ENCODE results near the gene AP4E1.
"Not testable (repeated sequence)": the region's sequence is repeated elsewhere in the genome, so short reads cannot be mapped to it uniquely, and the experiment has no call there.

AP4E1 gene

DNA sequence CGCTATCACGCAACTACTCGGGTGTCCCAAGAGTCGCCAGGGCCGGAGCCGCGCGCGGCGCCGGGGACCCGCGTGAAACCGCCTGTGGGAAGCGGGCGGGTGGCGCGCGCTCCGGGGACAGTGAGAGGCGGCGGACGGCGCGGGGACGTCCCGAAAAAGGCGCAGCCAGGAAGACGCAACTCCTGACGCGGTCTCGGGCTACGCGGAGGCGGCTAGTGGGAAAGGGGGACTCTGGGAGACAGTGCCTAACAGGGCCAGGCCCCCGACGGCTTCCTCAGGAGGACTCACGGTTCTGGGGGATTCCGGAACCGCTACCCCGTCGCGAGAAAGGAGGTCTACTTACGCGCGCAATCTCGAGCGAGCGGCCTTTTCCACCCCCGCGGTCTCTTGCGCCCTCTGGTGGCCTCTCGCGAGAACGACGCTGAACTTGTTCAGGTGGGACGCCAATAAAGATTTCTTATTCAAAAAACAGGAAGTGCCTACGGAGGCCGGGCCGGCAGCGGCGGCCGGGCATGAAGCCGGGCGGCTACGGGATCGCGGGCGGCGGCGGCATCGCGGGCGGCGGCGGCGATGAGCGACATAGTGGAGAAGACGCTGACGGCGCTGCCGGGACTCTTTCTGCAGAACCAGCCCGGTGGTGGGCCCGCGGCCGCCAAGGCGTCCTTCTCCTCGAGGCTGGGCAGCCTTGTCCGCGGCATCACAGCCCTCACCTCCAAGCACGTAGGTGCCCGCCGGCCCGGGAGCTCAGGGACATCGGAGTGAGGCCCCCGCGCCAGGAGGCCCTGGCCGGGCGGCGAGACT is at the start of gene AP4E1:
Gene AP4E1, plus strand, starts transcription at position 475 of the 801 bp plus-strand sequence. Its CDS starts 96 bp downstream, at position 571.
- peak; percentile 90 for DNase-seq (ENCODE audit: low read depth)

DNA sequence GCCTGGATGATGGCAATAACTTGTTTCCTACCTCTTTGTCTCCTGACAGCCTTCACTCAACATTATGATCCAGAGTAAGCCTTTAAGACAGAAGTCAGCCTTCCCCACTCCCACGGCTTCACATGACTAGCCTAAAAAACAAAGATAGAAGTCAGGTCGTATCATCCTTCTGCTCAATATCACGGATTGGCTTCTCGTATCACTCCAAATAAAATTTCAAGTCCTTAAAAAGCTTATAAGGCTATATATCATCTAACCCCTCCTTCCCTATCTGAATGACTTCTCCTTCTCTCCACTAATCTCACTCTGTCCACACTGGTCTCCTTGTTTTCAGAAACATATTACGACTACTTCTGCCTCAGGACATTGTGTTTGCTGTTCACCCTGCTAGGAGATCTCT is 47.7 kb upstream of the AP4E1 start:
- DNase-seq (ENCODE audit: low read depth), result no peak

DNA sequence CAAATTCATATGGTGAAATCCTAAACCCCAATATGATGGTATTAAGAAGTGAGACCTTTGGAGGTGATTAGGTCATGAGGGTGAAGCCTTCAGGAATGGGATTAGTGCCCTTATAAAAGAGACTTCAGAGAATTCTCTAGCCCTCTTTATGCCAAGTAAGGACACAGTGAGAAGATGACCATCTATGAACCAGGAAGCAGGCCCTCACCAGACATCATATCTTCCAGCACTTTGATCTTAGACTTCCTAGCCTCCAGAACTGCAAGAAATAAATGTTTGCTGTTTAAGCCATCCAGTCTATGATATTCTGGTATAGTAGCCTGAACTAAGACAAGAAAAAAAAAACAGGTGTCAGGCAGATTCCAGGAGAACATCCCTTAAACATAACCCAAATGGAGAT is 45.9 kb upstream of the AP4E1 start:
- DNase-seq (ENCODE audit: low read depth), result no peak

DNA sequence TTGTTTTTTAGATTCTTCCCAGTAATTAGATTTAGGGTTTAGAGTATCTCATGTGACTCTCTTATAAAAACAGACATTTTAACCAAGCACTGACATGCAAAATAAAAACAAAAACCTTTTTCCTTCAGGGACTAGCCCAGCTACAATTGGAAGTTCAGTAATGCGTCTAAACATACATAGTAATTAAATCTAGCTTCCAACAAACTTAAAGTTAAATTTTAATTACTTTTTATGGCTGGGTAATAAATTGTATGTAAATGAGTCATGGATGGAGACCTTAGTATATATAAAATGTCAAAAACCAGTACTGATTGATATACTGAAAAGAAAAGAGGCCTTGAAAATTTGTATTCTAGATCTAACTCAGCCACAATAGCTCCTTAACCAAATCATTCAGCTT is 43.6 kb upstream of the AP4E1 start:
- no peak for DNase-seq (ENCODE audit: low read depth)

DNA sequence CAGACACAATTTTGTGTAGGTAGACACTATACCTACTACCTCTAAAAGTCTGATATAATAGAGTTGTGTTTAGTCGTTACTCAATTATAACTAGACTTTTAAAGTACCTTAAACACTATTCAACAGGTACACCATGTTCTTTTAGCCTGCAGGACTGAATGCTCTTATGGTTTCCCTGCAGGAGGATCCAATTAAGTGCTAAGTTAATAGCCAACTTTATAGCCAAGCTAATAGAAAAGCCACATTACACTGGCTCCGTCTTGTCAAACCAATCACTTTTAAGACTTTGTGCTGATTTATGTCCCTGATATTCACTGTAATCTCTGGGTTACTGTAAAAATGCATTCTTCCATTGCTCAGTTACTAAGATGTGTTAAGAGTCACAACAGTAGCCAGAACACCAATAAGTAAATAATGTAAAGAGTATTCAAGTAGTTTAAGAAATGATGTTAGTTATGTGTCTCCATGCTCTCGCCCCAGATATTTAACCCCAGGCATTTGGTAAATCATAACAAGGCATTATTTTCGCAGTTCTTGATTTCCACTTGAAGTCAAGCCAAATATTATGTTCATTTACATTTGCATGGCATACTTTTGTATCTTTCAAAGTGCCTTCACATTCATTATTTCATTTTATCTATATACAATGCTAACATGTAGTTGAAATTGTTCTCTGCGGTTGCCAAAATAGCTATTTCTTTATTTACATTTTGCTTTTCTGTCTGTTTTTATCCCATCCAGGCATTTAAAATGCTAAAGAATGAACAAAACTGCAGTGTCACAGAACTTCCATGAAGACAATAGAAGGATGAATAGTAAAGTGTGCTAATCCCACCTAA is 42.7 kb upstream of the AP4E1 start:
- DNase-seq (ENCODE audit: low read depth), result no peak

DNA sequence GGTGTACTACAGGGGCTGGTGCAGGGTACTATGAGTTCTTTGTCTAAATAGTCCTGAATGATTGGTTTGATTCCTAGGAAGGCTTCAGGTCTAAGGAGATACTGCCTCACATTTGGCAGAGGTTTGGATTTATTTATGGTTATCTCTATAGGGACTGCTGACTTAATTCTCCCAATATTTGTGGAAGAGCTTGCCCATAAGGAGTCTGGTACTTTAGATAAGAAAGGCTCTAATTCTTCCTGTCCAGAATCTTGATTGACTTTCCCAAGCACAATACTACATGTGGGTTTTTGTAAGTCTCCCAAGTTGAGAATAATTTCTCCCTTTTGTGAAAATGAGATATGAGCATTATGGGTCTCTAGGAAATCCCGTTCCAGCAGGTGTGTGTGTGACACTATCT is 36.7 kb upstream of the AP4E1 start:
- no peak for DNase-seq (ENCODE audit: low read depth)

DNA sequence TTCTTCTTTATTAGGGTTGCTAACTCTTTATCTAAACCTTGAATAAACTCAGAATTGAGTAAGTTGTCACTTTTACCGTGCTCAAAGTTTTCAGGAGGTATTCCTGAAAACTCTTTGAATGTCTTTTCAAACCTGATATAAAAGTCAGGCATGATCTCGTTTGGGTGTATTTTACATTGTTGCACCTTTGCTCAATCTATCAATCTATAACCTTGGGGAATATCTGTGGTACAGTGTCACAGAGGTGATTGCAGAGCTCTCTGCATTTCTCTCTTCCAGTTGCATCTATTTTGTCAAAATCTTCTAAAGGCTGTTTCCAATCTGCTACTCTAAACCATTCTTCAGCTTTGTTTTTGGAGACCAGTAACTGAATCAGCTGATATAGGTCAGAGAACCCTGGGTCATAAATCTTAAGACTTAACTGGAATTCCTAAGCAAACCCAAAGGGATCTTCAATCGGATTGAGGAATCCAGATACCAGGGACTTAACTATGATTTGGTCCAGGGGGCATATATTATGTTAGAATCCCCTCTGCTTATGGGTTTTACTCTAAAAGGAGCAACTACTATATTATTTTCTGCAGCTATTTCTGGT is 35.6 kb upstream of the AP4E1 start:
- no peak for DNase-seq (ENCODE audit: low read depth)

DNA sequence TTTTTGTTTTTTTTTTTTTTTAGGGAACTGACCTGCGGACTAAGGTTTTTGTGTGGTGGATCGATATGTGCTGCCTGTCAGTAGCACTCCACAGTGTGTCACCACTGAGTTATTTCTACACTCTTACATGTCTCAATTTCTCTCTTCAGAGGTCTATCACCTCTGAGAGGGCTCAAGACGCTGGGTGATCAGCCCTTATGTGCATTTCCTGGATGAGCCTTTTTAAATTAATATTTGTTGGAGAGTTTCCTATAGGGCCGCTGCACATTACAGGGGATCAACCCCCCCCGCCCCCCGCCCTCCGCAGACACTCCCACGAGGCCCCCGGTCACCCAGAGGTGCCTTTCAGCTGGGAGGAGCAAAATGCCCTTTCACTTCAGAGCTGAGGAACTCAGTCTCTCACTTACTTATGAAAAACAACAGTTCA is 34.5 kb upstream of the AP4E1 start:
- DNase-seq (ENCODE audit: low read depth), result no peak

DNA sequence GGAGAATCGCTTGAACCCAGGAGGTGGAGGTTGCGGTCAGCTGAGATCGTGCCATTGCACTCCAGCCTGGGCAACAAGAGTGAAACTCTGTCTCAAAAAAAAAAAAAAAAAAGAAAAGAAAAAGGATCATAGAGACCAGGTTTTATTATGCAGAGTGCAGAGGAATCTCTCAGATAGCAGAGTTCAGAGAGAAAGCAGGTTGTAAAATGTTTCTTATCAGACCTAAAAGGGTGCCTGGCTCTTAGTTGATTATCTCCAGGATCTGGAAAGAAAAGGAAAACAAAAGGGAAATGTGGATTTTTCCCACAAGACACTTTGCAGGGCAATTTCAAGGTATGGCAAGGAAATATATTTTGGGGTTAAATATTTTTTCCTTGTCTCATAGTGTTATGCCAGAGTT is 33.2 kb upstream of the AP4E1 start:
- DNase-seq (ENCODE audit: low read depth), result not testable (repeated sequence)

DNA sequence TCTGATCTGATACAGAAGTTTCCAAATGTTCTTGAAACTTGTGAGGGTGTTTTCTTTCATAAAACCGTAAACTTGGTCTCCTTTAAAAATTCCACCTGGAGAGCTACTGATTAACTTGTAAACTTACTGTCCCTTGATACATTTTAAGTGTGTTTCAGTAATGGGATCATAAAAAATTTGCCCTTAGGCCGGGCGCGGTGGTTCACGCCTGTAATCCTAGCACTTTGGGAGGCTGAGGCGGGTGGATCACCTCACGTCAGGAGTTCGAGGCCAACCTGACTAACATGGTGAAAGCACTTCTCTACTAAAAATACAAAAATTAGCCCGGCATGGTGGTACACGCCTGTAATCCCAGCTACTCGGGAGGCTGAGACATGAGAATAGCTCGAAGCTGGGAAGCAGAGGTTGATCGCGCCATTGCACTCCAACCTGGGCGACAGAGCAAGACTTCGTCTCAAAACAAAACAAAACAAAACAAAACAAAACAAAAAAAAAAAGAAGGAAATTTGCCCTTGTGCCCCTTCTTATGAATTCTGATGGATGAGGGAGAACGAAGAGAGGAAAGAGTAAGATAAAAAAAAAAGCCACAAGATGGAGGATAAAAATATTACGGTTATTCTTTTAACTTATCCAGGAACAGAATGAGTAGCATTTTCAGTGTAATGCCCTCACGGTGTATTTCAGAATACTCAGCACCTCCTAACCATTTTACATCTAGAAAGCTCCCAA is 32.1 kb upstream of the AP4E1 start:
- DNase-seq (ENCODE audit: low read depth), result no peak

DNA sequence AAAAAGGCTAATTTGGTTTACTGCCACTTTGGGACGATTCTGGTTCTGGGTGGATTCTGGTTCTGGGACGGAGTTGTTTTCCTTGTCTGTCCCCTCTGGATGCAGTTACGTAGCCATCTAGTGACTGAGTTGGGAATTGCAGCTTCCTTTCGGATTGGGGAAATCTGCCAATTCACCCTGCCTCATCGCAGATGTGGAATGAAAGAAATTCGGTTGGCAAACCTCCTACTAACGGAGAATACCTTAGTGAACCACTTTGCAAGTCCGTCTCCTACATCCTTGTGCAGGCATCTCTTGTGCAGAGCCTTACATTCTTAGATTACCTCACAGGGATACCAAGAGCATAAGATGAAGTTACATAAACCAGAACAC is 31.5 kb upstream of the AP4E1 start:
- peak; percentile 39 for DNase-seq (ENCODE audit: low read depth)

DNA sequence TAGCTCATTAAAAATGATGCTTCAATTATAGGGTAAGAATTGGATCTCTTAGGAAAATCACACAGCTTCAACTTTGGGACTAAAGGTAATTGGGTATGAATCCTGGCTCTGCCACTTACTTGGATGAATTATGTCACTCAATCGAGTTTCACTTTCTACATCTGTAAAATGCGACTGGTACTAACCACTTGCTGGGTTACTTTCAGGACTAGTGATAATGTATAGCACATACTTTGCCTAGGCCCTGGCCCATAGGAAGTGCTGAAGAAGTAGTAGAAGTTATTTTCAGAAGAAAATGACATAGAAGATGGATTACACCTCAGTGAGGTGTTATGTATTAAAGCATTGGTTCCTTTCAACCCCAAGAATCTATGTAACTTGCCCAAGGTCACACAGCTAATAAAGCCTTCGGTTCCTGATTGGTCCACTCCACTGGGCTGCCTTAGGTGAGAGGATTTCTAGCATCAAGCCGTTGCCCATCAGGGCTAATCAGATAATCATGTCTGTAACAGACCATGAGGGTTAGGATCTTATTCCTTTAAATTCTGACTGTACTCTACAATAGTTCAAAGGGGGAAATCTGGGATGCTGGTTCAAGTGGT is 29.4 kb upstream of the AP4E1 start:
- no peak for DNase-seq (ENCODE audit: low read depth)

DNA sequence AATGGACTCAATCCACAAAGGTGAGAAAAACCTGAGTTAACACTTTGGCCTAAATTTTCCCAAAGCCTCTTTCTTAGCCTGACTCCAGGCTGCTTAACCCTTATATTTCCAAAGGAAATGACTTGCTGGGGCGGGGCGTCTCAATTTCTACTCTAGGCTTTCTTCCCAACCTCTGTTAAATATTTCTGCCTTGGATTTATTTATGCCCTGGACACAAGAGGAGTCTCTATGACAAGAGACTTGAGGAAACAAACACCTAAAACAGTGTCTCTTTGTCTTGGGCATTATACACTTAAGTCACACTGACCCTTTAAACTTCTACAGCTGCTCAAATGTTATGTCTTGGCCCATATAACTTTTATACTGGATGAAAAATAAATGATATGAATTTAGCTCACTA is 28.3 kb upstream of the AP4E1 start:
- no peak for DNase-seq (ENCODE audit: low read depth)

DNA sequence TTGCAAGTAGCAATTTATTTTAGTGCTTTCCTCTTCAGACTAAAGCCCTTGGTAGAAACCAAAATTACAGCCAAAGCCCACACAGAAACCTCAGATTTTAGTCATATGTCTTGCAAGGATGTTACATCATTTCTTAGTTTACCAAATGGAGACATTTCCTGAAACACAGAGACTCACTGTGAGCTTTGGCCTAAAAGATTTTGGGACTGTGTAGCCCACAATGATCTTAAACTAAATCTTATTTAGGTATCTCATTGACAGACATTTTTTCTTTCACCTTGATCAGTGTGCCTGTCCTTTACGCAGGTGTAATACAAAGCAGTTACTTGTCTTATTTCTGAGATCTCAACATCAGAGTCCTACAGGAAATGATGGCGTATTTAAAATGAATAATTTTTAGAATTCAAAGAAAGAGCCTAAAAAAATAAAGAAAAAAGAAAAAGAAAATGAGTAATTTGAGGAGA is 27.8 kb upstream of the AP4E1 start:
- DNase-seq (ENCODE audit: low read depth), result no peak

DNA sequence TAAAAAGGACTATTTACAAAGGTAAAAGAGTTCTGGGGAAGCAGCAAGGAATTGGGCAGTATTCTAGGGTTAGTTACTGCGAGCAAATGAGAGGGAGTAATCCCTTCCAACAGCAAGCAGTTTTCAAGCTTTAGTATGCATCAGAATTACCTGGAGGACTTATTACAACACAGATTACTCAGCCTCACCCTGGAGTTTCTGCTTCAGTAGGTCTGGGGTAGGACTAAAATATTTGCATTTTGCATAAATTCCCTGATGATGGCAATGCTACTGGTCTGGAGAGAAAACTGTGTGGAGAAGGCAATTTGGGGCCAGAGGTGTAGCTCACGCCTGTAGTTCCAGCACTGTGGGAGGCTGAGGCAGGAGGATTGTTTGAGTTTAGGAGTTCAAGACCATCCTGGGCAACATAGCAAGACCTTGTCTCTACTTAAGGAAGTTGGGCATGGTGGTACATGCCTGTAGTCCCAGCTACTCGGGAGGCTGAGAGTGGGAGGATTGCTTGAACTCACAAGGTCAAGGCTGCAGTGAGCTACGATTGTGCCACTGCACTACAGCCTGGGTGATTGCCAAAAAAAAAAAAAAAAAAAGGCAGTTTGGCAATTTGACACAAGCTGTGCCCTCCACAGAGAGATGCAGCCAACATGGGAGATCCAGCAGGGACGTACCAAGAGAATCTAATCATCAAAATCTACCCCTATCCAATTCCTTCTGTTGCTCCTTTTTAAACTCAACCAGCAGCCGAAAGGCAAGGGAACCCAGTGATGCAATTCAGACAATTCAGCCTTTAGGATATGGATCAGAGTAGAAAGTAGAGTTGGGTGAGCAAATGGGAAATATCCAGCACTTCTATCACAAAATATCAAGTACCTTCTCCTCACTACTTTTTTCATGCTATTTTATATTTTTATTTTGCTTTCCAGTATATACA is 27.1 kb upstream of the AP4E1 start:
- no peak for DNase-seq (ENCODE audit: low read depth)

DNA sequence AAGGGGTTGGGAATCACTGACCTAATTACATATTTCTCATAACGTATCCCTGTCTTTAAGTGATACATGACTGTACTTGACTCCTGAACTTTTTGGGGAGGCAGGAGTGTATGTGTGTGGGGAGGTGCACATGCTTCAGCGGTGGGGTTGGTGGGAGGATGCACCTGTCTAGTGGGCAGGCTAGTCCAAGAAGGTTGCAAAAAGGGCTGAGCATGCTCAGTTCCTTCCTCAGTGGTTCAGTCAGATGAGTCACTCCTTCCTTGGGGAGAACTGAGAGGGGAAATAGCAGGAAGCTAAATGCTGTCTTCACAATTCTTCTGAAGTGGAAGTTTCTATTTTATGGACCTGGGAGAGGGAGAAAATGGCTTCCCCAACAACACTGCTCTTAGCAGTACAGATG is 24.6 kb upstream of the AP4E1 start:
- no peak for DNase-seq (ENCODE audit: low read depth)

DNA sequence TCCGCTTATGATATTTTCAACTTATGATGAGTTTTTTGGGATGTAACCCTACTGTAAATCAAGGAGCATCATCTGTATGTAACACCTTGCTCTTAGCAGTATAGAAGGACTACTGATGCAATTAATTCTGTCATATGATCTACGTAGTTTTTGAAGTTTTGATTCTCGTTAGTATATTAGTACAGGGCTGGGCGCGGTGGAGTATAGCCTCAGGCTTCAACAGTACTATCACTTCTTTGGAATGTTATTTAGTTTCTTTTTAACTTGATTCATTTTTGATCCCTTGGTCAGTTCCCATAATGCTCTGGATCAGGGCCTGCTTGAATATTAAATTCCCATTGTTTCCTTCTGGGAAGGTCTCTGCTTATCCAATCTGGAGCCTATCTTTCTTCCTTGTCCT is 23.9 kb upstream of the AP4E1 start:
- DNase-seq (ENCODE audit: low read depth), result no peak

DNA sequence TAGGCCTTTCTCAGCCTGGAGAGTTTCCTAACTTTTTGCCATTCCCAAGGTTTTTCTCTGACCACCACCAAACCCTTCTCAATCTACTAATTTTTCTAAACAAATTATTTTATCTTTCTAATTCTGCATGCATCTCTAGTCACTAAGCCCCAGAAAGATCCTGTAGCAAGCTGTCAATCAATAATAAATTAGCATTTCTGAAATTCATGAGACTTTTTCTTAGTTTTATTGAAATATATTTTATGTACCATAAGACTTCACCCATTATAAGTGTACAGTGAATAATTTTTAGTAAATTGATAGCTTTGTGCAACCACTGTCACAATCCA is 22.4 kb upstream of the AP4E1 start:
- DNase-seq (ENCODE audit: low read depth), result no peak

DNA sequence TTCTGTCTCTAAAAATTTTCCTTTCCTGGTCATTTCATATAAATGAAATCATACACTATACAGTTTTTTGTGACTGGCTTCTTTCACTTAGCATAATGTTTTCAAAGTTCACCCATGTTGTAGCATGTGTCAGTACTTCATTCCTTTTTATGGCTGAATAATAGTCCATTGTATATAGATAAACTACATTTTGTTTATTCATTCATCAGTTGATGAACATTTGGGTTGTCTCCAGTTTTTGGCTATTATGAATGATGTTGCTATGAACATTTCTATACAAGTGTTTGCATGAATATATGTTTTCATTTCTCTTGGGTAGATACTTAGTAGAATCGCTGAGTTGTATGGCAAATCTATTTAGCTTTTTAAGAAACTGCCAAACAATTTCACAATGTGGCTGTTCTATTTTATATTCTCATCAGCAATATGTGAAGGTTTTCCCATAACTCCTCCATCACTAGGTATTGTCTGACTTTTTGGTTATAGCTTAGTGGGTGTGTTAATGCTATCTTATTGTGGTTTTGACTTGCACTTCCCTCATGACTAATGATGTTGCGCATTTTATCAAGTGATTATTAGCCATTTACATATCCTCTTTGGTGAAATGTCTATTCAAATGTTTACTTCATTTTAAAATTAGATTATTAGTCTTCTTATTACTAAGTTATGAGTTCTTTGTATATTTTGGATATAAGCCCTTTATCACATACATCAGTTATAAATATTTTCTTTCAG is 21.7 kb upstream of the AP4E1 start:
- DNase-seq (ENCODE audit: low read depth), result no peak

DNA sequence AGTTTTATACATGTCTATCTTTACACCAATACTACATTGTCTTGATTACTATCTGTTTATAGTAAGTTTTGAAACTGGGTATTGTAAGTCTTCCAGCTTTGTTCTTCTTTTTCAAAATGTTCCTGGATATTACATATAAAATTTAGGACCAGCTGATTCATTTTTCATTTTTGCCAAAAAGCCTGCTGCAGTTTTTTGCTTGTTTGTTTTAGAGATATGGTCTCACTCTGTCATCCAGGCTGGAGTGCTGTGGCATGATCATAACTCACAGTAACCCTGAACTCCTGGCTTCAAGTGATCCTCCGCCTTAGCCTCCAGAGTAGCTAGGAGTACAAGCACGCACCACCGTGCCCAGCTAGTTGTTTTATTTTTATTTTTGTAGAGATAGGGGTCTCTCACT is 20.4 kb upstream of the AP4E1 start:
- DNase-seq (ENCODE audit: low read depth), result no peak
